Neuronal stem cell (in vitro differentiated cells): ENCODE results near the gene TNFAIP3.

Experiments used
- DNase-seq: peaks from one replicate; pipeline ENCODE4 v3.0.0-alpha.2; 2013; ENCODE audit warnings: low spot score
- H2AFZ ChIP-seq: one replicate; pipeline ENCODE4 v1.6.1; 2013; ENCODE audit warnings: mild to moderate bottlenecking, low read length, inconsistent platforms
- H2AK5ac ChIP-seq: 2 replicates; pipeline ENCODE4 v1.6.1; 2013; ENCODE audit warnings: low read depth, mild to moderate bottlenecking, inconsistent platforms, low read length, moderate library complexity, mixed read lengths
- H2BK120ac ChIP-seq: 2 replicates; pipeline ENCODE4 v1.6.1; 2013; ENCODE audit warnings: low read depth, mild to moderate bottlenecking, inconsistent platforms, low read length, moderate library complexity, mixed read lengths
- H2BK12ac ChIP-seq: one replicate; pipeline ENCODE4 v1.6.1; 2013; ENCODE audit warnings: low read length, inconsistent platforms
- H2BK15ac ChIP-seq: 2 replicates; pipeline ENCODE4 v1.6.1; 2013; ENCODE audit warnings: mild to moderate bottlenecking, low read length, inconsistent platforms, mixed read lengths
- H2BK5ac ChIP-seq: one replicate; pipeline ENCODE4 v1.6.1; 2013; ENCODE audit warnings: inconsistent platforms, mild to moderate bottlenecking, low read length, moderate library complexity
- H3K14ac ChIP-seq: one replicate; pipeline ENCODE4 v1.6.1; 2013; ENCODE audit warnings: low read length, inconsistent platforms
- H3K18ac ChIP-seq: 2 replicates; pipeline ENCODE4 v1.6.1; 2013; ENCODE audit warnings: low read length, inconsistent platforms
- H3K23ac ChIP-seq: 2 replicates; pipeline ENCODE4 v1.6.1; 2013; ENCODE audit warnings: low read depth, mild to moderate bottlenecking, mixed read lengths, low read length, inconsistent platforms; ENCODE audit not compliant: poor library complexity
- H3K27ac ChIP-seq: replicated peaks from 3 replicates; pipeline ENCODE4 v1.5.1; 2013; ENCODE audit warnings: low read length, inconsistent platforms
- H3K27me3 ChIP-seq, 3 experiments: 2 replicates each; pipeline ENCODE4 v1.6.1; 2013; ENCODE audit warnings: low read length in 3 of 3, mild to moderate bottlenecking in 2 of 3, inconsistent platforms in 1 of 3, low read depth in 1 of 3, mixed read lengths in 1 of 3, moderate library complexity in 1 of 3; ENCODE audit not compliant: control insufficient read depth in 3 of 3, insufficient read depth in 3 of 3
- H3K36me3 ChIP-seq, 2 donors: replicated peaks in 1 of 2; 2 replicates each; pipeline ENCODE4 v1.6.1; 2013; ENCODE audit warnings: low read length in 2 of 2; ENCODE audit not compliant: control insufficient read depth in 2 of 2, insufficient read depth in 2 of 2
- H3K4ac ChIP-seq: 2 replicates; pipeline ENCODE4 v1.6.1; 2013; ENCODE audit warnings: inconsistent platforms, mild to moderate bottlenecking, low read length, moderate library complexity
- H3K4me1 ChIP-seq, 2 donors: 1 replicate in 1 of 2; 2 replicates in 1 of 2; pipeline ENCODE4 v1.6.1; 2013; ENCODE audit warnings: low read length in 2 of 2, low read depth in 1 of 2; ENCODE audit not compliant: control insufficient read depth in 2 of 2, insufficient read depth in 1 of 2
- H3K4me2 ChIP-seq: one replicate; pipeline ENCODE4 v1.6.1; 2013; ENCODE audit warnings: mild to moderate bottlenecking, low read length, inconsistent platforms; ENCODE audit not compliant: insufficient read depth, poor library complexity, severe bottlenecking
- H3K4me3 ChIP-seq, 2 donors: 2 replicates each; pipeline ENCODE4 v1.5.1; 2013; ENCODE audit warnings: low read length in 2 of 2, mild to moderate bottlenecking in 2 of 2, inconsistent platforms in 1 of 2, moderate library complexity in 1 of 2
- H3K79me1 ChIP-seq: one replicate; pipeline ENCODE4 v1.6.1; 2013; ENCODE audit warnings: low read depth, mild to moderate bottlenecking, inconsistent platforms, low read length, moderate library complexity
- H3K9ac ChIP-seq: one replicate; pipeline ENCODE4 v1.6.1; 2013; ENCODE audit warnings: mild to moderate bottlenecking, low read depth, low read length, inconsistent platforms; ENCODE audit not compliant: poor library complexity
- H3K9me3 ChIP-seq, 2 donors: replicated peaks in 1 of 2; 2 replicates each; pipeline versions ENCODE3 to v1.6.1; 2013; ENCODE audit warnings: low read length in 2 of 2, mild to moderate bottlenecking in 2 of 2, inconsistent platforms in 1 of 2, low read depth in 1 of 2, mixed read lengths in 1 of 2, moderate library complexity in 1 of 2; ENCODE audit not compliant: control insufficient read depth in 2 of 2, insufficient read depth in 1 of 2
- H4K8ac ChIP-seq: one replicate; pipeline ENCODE4 v1.6.1; 2013; ENCODE audit warnings: low read depth, mild to moderate bottlenecking, inconsistent platforms, low read length, moderate library complexity
- H4K91ac ChIP-seq: one replicate; pipeline ENCODE4 v1.6.1; 2013; ENCODE audit warnings: low read length, low read depth, mild to moderate bottlenecking, inconsistent platforms; ENCODE audit not compliant: poor library complexity
- WGBS, 2 donors: extraction: QIAGEN DNeasy Blood & Tissue Kit; methylation state at CpG; one replicate each; pipeline ENCODE4 v1.1.7; 2013; ENCODE audit warnings: missing lambda C conversion rate in 2 of 2, mixed read lengths in 1 of 2; ENCODE audit not compliant: insufficient read length in 2 of 2, insufficient replicate concordance in 1 of 2; ENCODE audit errors: extremely low coverage in 2 of 2; 5-methylcytosine and 5-hydroxymethylcytosine counted together

The TNFAIP3 gene

GRCh38 chr6:137928286-137928685, 61.2 kb downstream of the TNFAIP3 start:
- no peak overlapping the region for H3K14ac ChIP-seq
- H3K36me3 ChIP-seq, result no peaks in the 10 kb centered on the region
- H3K9me3 ChIP-seq, result no peaks in the 10 kb centered on the region
- no peak overlapping the region for H3K9ac ChIP-seq
- peaks cover 0 to 14% (median 0%) of the 10 kb centered on the region in 3 experiments for H3K27me3 ChIP-seq
- H3K18ac ChIP-seq, result no peak overlapping the region
- H3K4me2 ChIP-seq, result no peak overlapping the region
- no peak overlapping the region for H2BK120ac ChIP-seq
- no peak overlapping the region for H2AFZ ChIP-seq
- H4K91ac ChIP-seq, result no peak overlapping the region
- peaks cover 0 to 8% of the 10 kb centered on the region in 2 donors for H3K4me1 ChIP-seq
- no peak overlapping the region for H3K4ac ChIP-seq
- no CpG with 5 or more reads among the region's 2 CpGs for WGBS, 2 donors
- no peak for DNase-seq
- no peak overlapping the region for H3K4me3 ChIP-seq
- H2BK5ac ChIP-seq, result no peak overlapping the region
- H4K8ac ChIP-seq, result no peak overlapping the region
- no peak overlapping the region for H2AK5ac ChIP-seq
- H2BK15ac ChIP-seq, result no peak overlapping the region
- H3K79me1 ChIP-seq, result no peaks in the 10 kb centered on the region
- no peak overlapping the region for H3K27ac ChIP-seq
- H3K23ac ChIP-seq, result no peak overlapping the region
- H2BK12ac ChIP-seq, result no peak overlapping the region

DNA sequence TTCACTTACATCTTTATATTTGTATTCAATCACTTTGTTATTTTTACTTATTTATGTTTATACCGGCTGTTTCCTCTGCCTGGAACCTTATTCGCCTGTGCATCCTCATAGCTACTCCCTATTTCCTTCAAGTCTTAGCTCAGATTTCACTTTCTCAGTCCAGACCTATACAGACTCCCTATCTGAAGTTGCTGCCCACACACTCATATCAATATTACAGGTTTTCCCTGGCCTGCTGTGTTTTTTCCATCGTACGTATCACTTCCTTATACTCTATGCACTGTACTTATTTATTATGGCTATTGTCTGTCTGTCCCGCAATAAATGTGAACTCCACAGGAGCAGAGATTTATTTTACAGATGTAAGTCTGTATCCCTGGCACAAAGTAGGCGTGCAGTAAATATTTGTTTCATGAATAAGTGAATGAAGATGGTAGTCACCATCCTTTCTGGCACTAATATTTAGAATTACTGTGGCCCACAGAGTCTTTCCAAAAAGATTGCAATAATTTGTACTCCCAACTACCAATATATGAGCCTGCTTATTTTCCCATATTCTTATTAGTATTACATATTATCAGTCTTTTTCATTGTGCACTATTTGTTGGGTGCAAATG, 64.9 kb downstream of the TNFAIP3 start:
- no peak overlapping the region for H2BK120ac ChIP-seq
- no peak overlapping the region for H2BK15ac ChIP-seq
- H3K36me3 ChIP-seq, result no peaks in the 10 kb centered on the region
- peaks cover 0 to under 1% of the 10 kb centered on the region in 2 donors for H3K4me1 ChIP-seq
- no peak for DNase-seq
- no peak overlapping the region for H3K4me2 ChIP-seq
- peaks cover 0 to 4% (median 0%) of the 10 kb centered on the region in 3 experiments for H3K27me3 ChIP-seq
- H4K91ac ChIP-seq, result no peak overlapping the region
- no peak overlapping the region for H3K23ac ChIP-seq
- H3K9me3 ChIP-seq, result no peaks in the 10 kb centered on the region
- no CpG with 5 or more reads among the region's 6 CpGs for WGBS, 2 donors
- no peak overlapping the region for H3K9ac ChIP-seq
- no peak overlapping the region for H3K4ac ChIP-seq
- no peak overlapping the region for H3K27ac ChIP-seq
- H2AFZ ChIP-seq, result no peak overlapping the region
- no peaks in the 10 kb centered on the region for H3K79me1 ChIP-seq
- H3K14ac ChIP-seq, result no peak overlapping the region
- H3K4me3 ChIP-seq, result no peak overlapping the region
- no peak overlapping the region for H2BK12ac ChIP-seq
- H2BK5ac ChIP-seq, result no peak overlapping the region
- H4K8ac ChIP-seq, result no peak overlapping the region
- H2AK5ac ChIP-seq, result no peak overlapping the region
- no peak overlapping the region for H3K18ac ChIP-seq
